ENCODE results near the gene ST13. TPM values are rescaled to one million over a fixed set of nuclear protein-coding genes. Genes with fewer than 3 reads are reported as not detected.
"Not testable (repeated sequence)": the region's sequence is repeated elsewhere in the genome, so short reads cannot be mapped to it uniquely, and the experiment has no call there.

The ST13 gene
- total and polyA plus RNA-seq, 5 donors from 2014 or later = 122 to 194 (median 152) TPM

DNA sequence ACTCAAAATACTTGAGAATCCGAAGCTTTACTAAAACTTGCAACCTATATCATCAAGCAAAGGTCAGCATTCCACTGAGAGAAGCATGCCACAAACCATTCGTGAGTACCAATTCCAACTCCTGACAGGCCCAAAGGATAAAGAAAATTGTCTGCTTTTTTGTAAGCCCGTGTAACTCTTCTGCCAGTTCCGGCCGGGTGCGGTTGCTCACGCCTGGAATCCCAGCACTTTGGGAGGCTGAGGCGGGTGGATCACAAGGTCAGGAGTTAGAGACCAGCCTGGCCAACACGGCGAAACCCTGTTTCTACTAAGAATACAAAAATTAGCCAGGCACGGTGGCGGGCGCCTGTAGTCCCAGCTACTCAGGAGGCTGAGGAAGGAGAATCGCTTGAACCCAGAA is 74.7 kb downstream of the ST13 start:
- H3K4me3 Mint-ChIP-seq; H3K27ac Mint-ChIP-seq; H3K27me3 Mint-ChIP-seq; DNase-seq; H3K9me3 ChIP-seq (ENCODE audit: control insufficient read depth in 2 of 2, low read length in 2 of 2); H3K4me1 Mint-ChIP-seq; ATAC-seq (ENCODE audit: low read depth in 2 of 2); H3K4me3 ChIP-seq (ENCODE audit: low read depth, low read length); H3K27me3 ChIP-seq (ENCODE audit: control insufficient read depth, insufficient read depth, low read length); H3K4me1 ChIP-seq (ENCODE audit: control insufficient read depth, insufficient read depth, low read length, poor library complexity, severe bottlenecking); H3K27ac ChIP-seq (ENCODE audit: insufficient read depth, low read length, poor library complexity, severe bottlenecking); H3K9me3 Mint-ChIP-seq: not testable (repeated sequence)
- H3K36me3 Mint-ChIP-seq = peaks cover 27% of the 10 kb centered on the region
- H3K36me3 ChIP-seq (ENCODE audit: control insufficient read depth, insufficient read depth, low read length) = peaks cover 10% of the 10 kb centered on the region

Other genes starting within 250 kb of the ST13 start
- gene MRTFA, start 219.9 kb downstream of the ST13 start, total RNA-seq = 94.5 TPM
- gene MRTFA, start 219.9 kb downstream of the ST13 start, polyA plus RNA-seq = 10 to 100 TPM; 11.3 to 17.4 (median 14.9) TPM
- not detected for gene MCHR1, start 177.2 kb downstream of the ST13 start, total RNA-seq
- not detected for gene MCHR1, start 177.2 kb downstream of the ST13 start, polyA plus RNA-seq
- 12.0 TPM for gene SLC25A17, start 37.3 kb downstream of the ST13 start, total RNA-seq
- 10 to 100 TPM; 22.4 to 32.9 (median 23.6) TPM for gene SLC25A17, start 37.3 kb downstream of the ST13 start, polyA plus RNA-seq
- gene XPNPEP3, start 509 bp upstream of the ST13 start, total RNA-seq = 15.3 TPM
- gene XPNPEP3, start 509 bp upstream of the ST13 start, polyA plus RNA-seq = 10 to 100 TPM in 1 of 4 donors, 1 to 10 TPM in 3; 2.4 to 11.8 (median 4.6) TPM
- gene DNAJB7, start 5.5 kb upstream of the ST13 start, total RNA-seq = not detected
- under 1 TPM in 3 of 4 donors, not detected in 1; 0.20 to 0.23 (median 0.22) TPM for gene DNAJB7, start 5.5 kb upstream of the ST13 start, polyA plus RNA-seq
- gene RBX1, start 94.7 kb upstream of the ST13 start, total RNA-seq = 40.8 TPM
- gene RBX1, start 94.7 kb upstream of the ST13 start, polyA plus RNA-seq = 100 to 1,000 TPM; 201 to 264 (median 223) TPM
- 177 TPM for gene EP300, start 236.0 kb upstream of the ST13 start, total RNA-seq
- 10 to 100 TPM in 2 of 4 donors, 1 to 10 TPM in 2; 8.1 to 14.8 (median 10.7) TPM for gene EP300, start 236.0 kb upstream of the ST13 start, polyA plus RNA-seq

Data from CD4-positive, CD25-positive, alpha-beta regulatory T cell (primary cell).